Measurements from ENCODE around the gene TNRC6C.
A peak's percentile ranks its signal among the peaks of the same experiment; 100 is the strongest.
"Not testable (repeated sequence)": the region's sequence is repeated elsewhere in the genome, so short reads cannot be mapped to it uniquely, and the experiment has no call there.

The TNRC6C gene

DNA sequence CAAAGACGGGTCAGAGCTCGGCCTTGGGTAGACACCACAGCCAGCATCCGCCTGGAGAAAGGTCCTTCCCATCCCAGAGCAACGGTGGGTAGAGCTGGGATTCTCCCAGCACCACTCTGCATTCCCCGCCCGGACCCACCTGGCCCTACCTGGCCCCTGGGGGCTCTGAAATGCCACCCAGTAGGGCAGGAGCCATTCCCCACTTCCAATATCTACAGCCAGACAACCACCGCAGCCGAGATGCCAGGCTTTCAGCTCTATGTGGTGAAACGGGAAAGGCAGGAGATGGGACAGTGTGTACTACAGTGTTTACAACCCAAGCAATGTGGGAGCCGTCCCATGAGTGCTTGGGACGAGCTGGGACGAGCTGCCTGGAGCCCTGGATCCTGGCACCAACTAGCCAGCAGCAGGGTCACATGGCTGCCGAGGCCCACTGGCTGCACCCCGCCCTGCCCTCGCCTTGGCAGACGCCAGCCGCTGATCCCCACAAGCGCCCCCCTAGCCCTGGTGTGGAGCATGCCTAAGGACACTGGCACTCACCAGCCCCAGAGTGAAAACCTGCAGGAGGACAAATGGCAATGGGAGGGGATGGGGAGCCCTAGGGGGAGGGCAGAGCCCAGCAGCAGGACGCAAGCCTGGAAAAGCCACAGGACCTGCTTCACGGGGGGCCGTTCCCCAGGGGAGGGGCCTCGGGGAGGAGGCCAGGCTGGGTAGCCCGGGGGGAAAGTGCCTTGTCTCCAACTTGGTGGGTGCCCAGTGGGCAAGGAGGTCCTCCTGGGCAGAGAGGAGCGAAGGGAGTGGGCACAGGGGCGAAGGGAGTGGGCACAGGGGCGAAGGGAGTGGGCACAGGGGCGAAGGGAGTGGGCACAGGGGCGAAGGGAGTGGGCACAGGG lies 156.6 kb downstream of the TNRC6C start:
- no peak for DNase-seq

DNA sequence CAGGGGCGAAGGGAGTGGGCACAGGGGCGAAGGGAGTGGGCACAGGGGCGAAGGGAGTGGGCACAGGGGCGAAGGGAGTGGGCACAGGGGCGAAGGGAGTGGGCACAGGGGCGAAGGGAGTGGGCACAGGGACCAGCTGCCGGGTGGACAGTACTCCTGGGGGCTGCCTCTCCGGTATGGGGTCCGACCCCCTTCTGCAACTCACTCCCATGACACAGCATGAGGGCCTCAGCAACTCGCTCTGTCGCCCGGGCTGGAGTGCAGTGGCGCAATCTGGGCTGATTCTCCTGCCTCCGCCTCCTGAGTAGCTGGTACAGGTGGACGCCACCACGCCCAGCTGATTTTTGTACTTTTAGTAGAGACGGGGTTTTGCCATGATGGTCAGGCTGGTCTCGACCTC lies 157.3 kb downstream of the TNRC6C start:
- DNase-seq, result not testable (repeated sequence)

DNA sequence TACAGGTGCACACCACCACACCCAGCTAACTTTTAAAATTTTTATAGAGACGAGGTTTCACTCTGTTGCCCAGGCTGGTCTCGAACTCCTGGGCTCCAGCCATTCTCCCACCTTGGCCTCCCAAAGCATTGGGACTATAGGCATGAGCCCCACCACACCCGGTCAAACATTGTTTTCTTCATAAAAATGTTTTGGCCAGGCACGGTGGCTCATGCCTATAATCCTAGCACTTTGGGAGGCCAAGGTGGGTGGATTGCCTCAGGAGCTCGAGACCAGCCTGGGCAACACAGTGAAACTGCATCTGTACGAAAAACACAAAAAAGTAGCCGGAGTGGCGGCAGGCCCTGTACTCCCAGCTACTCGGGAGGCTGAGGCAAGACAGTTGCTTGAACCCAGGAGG lies 157.9 kb downstream of the TNRC6C start:
- no peak for DNase-seq

DNA sequence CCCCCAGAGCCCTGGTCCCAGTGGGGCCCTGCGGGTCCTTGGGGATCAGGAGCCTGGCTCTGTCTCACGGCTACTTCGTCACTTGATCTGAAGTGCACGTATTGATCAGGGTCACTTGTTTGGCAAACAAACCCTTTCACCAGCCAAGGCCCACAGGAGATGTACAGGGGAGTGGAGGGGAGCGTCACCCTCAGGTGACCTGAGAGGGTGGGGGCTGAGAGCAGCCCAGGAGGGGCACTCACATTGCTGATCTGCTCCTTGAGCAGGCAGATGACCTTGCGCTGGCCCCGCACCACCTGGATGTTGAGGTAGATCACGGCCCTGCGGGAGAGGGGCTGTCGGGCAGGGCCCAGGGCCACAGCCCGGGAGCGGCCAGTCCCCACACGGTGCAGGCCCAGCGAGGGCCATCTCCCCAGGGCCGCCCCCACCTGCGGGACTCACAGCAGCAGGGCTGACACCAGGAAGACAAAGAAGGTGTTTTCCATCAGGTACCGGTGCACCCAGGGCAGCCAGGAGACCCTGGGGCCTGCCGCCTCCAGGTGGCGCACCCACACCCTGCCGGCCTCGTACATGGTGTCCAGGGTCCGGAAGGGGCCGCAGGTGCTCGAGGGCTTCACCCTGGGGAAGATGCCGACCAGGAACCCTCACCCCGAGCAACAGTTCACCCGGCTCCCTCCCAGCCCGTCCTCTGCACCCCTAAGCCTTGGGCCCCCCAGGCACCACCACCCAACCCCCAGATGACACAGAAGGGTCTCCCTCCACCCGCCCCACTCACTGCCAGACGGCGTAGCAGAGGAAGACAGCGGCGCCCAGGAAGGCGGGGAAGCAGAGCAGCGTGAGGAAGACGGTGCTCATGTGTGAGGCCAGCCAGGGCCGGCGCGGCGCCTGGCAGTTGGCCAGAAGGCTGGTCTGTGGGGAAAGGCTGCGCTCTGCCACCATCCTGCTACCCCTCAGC lies 158.8 kb downstream of the TNRC6C start:
- no peak for DNase-seq

DNA sequence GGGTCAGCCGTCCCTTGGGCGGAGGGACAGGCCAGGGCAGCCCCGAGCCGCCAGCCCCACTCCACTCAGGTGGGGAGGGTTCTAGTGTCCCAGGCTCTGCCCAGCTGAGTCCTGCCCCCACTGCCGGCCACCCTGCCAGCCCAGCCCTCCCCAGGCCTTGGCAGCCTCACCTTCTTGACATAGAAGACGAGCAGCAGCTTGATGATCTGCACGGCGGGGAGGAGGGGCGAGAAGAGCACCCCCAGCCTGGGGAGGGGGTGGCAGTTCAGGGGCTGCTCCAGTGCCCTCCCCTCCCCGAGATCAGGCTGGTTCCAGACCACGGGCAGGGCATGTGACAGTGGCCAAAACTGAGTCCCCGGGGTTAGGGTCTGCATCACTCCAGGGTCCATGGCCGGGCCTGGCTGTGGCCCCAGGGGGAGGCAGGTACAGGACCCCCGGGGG lies 160.3 kb downstream of the TNRC6C start:
- no peak for DNase-seq

DNA sequence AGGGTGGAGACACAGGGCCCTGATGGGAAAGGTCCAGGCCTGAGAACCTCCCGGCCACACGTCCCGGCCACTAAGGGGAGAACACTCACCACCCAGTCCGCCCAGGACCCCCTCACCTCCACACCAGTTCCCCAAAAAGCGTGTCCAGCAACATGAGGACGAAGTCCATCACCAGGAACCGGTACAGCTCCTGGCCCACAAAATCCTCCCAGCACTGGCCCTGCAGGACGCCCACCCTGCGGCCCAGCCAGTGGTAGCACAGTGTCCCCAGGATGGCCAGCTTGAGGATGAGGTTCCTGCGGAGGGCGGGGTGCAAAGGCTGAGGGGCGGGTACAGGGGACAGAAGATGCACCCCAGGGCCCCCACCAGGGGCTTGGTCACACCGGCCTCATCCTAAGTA lies 162.0 kb downstream of the TNRC6C start:
- DNase-seq, result no peak

DNA sequence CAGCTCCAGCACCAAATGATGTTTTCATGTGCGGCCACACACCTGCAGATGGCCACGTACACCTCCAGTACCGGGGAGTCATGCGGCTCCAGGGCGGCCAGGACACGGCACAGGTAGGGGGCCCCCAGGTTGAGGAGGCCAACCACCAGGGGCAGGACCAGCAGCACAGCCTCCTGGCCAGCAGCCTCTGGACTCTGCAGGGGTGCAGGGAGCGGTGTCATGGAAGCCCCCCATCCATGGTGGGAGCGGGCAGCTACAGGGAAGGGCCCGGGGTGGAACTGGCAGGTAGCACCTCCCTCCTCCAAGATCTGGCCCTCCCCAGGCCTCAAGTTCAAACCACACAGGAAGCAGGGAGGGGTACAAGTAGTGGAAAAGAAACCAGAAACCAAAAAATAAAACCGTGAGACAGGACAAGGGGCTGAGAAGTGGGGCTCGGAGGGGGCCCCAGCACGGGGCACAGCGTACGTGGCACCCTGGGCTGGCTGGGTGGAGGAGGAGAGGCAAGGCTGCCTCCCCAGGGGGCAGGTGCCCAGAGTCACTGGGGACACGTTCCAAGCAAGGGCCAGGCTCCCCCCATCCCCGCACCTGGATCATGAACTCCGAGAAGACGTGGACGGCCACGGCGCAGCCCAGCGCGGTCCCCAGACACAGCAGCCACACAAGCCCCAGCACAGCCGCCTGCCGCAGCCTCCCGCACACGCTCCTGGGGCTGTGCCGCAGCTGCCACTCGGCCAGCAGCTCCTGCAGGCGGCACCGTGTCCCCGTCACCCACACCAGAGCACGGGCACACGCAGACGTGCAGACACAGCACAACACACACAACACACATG lies 162.7 kb downstream of the TNRC6C start:
- DNase-seq, result peak; percentile 78

DNA sequence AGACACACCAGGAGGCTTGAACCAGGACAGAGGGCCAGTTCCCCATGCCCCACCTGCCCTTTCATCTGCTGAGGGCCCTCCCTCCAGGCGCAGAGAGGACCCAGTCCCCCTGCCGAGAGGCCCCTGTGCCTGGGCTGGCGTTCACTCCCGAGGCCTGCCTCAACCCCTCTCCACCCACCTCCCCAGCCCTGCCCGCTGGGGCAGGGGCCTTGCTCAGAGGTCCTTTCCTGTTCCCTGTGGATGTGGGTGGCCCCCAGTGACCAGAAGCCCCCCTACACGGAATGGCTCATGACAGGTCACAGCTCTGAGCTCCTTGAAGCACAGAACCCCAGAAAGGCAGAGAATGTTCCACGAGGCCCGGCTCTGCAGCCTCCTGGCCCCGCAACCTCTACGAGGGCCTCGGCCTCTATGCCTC lies 163.3 kb downstream of the TNRC6C start:
- no peak for DNase-seq

DNA sequence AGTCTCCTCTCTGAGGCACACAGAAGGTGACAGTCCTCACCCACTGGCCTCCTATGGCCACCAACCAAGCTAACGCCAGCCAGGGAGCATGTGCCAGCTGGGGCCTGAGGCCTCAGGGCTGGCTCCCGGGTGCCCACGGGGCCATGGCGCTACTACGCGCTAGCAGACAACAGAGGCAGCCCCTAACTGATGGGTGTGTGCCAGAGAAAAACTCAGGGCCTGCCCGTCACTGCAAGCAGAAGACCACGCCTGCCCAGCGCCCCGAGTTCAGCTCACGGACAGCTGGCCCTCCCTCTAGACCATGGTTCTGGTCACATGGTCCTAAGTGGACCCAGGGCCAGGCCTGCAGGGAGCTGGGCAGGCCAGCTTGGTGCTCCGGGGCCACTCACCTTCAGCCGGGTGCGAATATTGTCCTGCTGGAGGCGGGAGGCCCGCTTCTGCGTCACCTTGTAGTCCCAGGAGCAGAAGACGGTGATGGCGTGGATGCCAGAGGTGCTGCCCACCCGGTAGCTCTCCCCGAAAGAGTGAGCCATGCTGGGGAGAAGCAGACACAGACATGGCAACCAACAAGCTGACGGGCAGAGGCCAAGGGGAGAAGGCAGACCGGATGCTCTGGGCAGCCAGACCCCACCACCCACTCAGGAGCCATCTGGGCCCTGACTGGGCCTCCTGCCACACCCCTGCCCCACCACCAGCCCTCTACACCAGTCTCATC lies 163.9 kb downstream of the TNRC6C start:
- DNase-seq, result no peak

DNA sequence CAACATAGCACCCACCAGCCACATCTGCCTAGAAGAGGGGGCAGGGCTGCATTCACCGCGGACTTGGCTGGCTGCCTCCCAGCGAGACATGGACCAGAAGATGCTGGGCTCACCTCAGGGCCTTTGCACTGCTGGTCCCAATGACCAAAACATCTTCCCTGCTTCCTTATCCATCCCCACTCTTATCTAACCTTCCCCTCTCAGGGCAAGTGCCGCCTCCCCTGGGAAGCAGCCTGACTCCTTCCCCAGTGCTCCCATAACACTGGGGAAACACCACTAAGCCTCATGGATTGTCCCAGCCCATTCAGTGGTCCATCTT lies 164.4 kb downstream of the TNRC6C start:
- DNase-seq, result no peak

DNA sequence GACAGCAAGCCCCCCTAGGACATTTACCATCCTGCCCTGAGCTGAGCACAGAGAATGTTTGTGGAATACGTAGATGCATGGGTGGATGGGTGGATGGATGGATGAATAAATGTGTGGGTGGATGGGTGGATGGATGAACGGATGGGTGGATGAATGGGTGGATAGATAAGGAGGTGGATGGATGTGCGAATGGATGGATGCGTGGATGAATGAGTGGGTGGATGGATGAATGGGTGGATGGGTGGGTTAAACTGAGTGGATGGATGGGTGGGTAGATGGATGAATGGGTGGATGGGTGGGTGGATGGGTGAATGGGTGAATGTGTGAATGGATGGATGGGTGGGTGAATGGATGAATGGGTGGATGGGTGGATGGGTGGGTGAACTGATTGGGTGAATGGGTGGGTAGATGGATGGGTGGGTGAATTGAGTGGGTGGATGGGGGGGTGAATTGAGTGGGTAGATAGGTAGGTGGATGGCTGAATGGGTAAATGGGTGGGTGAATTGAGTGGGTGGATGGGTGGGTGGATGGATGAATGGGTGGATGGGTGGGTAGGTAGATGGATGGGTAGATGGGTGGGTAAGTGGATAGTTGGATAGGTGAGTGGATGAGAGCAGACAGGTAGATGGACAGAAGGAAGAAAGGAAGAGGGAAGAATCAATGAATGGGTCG lies 164.9 kb downstream of the TNRC6C start:
- no peak for DNase-seq

DNA sequence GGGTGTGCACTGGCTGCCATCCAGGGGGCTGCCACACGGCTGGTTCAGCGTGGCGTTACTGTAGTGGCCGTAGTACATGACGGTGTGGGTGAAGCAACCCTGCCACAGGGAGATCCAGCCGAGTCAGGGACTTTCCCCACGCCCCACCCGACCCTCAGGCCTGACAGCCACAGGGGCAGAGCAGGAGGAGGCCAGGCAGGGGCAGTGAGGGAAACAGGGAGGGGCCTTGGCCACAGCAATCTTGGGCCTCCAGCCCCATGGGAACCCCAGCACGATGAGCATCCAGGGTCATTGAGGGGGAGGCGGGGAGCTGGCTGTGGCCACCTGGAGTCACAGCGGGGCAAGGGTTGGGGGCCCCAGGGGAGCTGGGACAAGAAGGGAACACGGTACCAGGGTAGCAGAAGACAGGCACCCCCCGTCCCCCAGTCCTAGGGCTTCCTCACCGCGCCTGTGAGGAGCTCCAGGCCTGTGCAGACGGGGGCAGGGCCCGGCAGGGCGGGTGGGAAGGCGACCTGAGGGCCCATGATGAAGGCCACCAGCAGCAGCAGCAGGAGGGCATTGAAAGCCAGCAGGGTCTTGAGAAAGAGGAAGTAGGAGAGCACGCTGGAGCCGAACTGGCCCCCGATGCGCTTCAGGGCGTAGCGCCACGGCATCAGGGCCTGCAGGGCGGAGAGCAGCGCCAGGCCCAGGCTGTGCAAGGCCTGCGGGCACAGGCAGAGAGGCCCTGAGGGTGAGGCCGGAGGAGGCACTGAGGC lies 165.8 kb downstream of the TNRC6C start:
- DNase-seq, result no peak

DNA sequence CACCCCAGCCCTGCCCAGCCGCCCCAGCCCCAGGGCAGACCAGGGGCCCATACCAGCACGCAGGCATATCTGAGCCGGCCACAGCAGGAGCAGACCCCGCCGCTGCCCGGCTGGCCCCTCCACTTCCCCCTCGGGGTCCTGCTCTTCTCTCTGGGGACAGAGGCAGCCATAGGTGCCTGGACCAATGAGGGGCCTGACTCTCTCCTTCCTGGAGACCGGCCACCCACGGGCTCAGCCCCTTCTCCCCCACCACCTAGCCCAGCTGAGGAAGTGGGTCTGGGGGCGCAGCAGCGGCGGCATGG lies 166.3 kb downstream of the TNRC6C start:
- DNase-seq, result no peak

DNA sequence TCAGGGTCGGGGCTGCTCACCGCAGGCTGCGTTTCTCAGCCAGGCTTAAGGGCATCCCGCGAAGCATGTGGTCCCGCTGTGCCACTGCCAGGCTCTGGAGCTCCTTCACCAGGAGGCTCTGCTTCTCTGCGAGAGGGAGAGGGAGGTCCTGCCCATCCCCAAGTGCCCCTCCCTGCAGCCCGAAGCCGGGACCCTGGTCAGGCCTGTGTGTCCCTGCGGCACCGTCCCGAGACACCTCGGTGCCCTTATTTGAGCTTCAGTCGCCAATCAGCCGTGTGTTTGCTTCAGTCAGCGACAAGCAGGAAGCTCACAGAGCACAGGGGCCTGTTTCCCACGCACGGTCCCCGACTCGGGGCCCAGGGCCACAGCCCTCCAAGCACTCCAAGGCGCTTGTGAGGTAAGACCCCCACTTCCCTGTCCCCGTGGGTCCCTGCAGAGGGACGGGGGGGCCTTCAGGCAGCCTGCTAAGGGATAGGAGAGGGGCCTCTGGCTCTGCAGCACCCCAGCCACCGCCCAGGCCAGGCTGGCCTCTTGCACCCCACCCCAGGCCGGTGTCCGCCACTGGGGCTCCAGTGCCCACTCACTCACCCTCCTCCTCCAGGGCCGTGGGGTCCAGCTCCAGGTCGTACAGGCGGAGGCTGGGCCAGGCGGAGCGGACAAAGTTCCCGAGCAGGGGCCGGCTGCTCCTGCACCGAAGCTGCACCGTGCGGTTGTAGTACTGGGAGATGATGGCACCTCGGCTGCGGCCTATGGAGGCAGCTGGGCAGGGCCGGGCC lies 166.8 kb downstream of the TNRC6C start:
- DNase-seq, result no peak

DNA sequence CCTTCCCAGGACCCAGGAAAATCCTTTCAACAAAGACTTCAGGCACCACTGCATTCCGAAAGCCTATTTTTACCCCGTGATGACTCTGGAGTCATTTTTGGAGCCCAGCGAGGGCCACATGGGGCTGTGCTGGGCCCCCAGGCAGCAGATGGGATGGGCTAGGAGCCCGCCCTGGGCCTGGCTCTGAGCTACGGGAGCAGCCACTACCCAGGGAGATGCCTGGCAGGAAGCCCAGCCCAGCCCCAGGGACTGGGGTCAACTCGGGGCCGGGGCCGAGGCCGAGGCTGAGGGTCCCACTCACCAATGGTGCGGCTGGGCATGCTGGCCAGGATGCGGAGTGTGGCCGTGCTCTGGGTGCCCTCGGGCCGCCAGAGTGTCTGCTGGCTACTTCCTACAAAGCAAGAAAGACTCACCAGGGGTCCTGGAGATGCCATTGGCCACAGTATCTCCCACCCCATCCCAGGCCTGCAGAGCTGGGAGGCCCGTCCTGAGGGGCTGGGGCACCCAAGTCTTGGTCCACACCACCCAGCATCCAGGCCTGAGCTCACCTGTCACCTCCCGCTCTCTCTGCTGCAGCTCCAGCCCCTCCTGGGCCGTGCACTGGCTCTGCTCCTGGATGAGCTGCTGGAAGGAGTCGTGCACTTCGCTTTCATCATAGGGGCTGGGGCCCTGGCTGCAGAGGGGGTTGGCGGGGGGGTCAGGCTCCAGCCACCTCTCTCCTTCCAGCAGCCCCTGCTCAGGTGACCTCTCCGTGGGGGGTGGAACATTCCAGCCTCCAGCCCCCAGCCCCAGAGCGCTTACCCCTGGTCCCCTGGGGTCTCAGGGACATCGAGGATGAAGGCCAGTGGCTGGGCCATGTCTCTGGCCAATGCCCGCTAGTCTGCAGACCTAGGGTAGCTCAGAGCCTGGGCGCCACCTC lies 167.7 kb downstream of the TNRC6C start:
- no peak for DNase-seq

DNA sequence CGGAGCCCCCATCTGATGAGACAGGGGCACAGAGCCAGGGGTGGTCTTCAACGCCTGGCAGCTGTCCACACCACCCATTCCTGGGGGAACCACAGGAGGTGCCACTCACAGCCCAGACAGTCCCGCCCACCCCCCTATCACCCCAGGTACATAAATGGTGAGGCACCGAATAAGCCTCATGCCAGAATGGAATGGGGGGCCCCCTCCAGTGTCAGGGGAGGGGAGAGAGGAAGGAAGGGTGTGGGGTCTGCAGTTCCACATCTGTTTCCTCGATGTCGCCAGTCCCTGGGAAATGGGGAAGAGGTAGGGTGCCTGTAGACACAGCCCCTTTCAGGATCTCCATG lies 168.4 kb downstream of the TNRC6C start:
- no peak for DNase-seq

DNA sequence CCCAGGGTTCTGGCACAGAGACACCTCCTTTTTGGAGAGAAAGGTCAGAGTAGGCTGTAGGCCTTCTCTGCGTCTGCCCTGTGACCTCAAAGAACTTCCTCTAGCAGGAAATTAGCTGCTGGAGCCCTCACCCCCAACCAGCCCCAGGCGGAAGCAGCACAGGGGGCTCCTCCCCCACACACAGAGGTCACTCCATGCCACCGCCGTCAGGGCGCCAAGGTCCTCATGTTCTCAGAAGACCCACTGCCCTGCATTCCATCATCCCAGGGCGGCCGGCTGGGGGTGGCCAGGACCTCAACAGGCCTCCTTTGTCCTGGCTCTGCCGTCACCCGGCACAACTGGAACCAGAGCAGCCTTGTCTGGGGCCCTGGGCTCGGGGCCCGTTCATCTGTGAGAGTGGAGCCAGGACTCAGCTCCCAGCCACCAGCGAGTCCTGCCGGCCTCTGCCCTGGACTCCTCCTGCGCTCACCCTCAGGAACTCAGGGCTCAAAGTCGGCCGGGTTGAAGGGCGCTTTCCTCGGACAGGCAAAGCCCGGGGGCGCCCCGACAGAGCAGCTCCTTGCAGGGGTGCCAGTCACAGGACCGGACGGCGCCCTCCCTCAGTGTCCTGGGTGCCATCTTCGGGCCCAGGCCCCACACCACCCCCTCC lies 168.9 kb downstream of the TNRC6C start:
- DNase-seq, result peak; percentile 81

DNA sequence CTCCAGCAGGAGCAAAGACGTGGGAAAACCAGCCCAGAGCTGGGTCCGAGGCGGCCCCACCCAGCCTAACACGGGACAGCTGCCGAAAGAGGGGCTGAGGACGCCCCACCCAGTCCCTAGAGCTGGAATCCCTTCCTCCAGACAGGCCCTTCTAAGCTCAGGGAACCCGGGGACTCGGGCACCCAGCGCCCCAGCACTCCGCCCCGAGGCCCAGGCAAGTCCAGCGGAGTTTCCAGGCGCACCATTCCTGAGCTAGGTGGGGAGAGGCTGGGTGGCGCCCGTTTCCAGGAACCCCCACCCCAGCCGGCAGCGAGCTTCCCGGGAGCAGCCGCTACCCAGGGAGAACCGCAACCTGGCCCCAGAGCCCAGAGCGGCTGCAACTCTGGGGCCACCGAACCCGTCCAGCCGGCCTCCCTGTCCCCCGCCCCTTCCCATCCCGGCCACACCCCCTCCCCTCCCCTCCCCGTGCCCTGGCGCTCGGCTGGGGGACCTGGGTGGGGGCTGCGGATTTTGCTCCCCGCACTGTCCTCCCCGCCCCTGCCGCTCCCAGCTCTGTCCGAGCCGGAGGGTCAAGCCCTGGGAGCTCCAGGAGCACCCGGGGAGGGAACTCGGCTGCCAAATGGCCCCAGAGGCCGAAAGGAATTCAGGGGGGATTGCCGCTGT lies 169.5 kb downstream of the TNRC6C start:
- DNase-seq, result no peak
